HG02840 (cell line): ENCODE results near the gene RSPH6A.
"Not testable (repeated sequence)": the region's sequence is repeated elsewhere in the genome, so short reads cannot be mapped to it uniquely, and the experiment has no call there.

Source experiments
- ATAC-seq: cut with Tn5 transposase; IDR thresholded peaks from one replicate; pipeline ENCODE4 v1.9.1; 2021; ENCODE audit warnings: mild to moderate bottlenecking, moderate library complexity, moderate number of reproducible peaks; ENCODE audit not compliant: unreplicated experiment, low FRiP score

The RSPH6A gene

DNA sequence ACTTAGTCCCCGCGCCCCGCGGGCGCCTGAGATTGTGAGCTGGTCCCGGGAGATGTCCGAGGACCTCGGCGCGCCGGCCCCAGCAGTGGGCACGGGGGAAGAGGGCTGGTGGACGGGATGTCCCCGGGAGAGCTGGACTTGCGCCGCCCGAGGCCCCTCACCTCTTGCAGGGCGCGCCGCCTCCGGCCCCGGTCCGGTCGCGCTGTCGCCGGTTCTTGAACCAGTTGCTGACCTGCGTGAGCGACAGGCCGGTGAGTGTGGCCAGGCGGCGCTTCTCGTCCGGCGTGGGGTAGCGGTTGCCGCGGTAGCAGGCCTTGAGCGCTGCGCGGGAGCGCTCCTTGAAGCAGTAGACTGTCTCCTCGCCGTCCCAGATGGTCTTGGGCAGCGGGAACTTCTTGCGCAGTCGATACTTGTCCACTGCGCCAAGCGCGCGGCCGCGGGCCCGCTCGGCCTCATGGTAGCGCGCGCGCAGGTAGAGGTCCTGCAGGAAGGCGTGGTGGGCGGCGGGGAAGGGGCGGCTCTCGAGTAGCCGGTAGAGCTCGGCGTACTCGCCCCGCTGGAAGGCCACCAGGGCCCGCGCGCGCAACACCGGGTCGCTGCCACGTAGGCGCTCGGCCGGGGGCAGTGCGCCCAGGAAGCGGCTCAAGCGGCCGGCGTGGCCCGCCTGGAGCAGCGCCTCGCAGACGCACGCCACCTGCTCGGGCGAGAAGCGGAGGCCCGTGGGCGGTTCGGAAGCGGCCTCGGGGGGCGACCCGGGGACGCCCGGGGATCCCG lies 47.0 kb downstream of the RSPH6A start:
- no peak for ATAC-seq

DNA sequence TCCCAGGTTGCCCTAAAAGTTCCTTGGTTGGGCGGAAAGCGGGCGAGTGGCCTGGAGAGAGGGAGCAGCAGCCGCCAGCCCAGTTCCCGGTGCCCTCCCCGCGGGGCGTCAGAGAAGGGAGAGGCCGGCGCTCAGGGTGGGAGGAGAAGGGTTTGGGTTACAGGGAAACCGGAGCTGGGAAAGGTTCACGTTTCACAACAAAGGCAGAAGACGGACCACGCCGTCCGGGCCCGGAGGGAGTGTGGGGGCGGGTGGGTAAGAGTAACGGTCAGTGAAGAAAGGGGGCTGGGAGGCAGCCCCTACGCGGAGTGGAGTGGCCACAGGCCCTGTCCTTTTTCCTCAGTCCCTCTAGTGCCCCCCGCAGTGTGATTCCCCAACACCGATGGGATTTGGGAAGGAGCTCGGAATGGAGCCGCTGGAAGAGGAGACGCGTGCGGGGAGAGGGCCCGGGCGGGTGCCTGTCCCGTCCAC lies 47.7 kb downstream of the RSPH6A start:
- ATAC-seq = no peak

DNA sequence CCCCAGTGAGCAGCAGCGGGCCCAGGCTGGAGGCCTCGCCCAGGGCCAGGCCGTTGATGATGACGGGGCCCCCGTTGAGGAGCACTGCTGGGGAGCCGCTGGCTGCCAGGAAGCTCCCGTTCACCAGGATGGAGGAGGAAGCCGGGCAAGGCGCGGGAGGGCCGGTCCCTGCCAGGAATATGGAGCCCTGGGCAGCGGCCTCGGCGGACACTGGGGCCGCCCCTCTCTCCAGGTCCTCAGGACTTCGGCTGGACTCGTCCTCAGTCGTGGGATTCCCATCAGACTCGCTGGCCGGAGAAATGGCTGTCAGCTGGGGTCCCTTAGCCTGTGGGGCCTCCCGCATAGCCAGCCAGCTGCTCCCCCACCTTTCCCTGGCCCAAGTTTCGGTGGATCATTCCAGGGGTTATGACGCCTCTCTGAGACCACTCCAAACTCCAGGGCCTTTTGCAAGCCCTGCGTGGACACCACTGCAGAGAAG lies 48.2 kb downstream of the RSPH6A start:
- ATAC-seq = no peak

DNA sequence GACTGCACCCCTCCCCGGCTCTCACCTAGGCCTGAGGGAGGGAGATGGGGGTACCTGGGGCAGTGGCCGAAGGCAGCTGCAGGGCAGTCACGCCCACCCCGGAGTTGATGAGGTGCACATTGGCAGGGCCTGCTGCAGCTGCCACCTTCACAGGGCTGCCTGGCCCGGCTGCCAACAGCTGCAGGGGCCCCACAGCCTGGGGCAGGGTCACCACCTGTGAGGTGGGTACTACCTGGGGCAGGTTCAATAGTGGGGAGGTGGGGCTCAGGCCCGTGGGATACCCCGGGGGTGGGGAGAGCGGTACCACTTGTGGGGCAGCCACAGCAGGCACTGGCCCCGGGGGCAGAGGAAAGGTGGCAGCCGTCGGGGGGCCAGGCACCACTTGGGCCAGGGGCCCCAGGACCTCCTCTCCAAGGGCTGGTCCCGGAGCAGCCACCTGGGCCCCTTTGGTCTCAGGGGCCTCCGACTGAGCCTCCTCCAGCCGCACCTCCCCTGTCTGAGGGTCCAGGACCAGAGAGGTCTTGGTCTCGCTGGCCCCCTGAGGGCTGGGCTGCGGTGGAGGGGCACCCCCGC lies 48.7 kb downstream of the RSPH6A start:
- ATAC-seq = no peak

DNA sequence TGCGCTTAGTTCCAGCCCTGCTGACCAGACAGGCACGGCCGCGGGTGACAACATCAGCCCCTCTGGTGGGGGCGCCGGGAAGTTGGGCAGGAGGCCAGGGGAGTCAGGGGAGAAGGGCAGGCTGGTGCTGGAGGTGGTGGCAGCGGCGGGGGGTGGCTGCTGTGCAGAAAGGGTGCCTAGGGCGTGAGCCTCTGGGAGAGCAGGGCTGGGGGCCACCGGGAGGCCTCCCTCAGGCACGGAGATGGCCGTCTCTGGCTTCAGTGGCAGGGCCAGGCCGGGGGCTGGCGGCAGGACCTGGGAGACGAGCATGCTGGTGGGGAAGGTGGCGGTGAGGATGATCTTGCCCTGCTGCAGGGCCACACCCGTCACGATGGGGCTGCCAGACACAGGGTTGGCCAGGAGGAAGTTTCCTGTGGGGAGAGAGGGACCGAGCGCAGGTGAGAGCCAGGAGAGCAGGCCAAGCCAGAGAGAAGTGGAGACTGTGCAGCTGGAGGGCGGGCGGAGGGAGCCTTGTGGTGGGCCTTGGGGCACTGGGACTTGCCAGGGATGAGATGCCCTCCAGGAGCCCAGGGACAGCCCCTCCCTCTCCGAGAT lies 49.3 kb downstream of the RSPH6A start:
- ATAC-seq = no peak

DNA sequence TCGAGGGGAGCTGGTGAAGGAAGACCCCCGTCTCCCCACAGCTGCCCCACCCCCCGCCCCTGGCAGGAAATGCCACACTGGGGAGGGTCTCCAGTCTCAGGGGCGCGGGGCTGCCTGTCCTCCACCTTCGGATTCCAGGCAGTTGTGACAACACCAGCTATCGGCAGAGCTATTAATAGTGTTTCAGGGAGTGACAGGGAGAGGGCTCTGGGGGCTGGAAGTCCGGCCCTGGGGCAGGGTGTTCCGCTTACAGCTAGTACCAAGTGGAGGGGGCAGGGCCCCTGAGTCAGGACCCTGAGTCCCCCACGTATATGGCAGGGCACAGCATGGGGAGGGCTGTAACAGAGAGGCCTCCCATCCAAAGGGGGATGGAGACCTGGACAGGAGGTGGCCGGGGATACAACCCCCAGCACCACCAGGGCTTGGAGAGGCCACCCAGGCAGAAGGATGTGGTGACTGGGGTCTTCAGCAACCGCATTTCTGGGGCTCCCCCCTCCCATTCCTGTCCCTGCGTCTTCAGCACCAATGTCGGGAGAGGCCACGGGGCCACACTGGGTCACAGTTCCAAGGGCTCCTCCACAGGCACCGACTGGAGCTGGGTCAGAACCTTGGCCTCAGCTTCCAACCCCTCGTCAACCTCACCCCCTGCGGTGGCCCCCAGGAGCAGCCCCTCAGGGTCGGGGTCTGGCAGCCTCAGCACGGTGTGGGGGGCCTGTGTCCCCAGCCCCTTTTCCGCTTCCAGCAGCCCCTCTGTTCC lies 50.0 kb downstream of the RSPH6A start:
- no peak for ATAC-seq

DNA sequence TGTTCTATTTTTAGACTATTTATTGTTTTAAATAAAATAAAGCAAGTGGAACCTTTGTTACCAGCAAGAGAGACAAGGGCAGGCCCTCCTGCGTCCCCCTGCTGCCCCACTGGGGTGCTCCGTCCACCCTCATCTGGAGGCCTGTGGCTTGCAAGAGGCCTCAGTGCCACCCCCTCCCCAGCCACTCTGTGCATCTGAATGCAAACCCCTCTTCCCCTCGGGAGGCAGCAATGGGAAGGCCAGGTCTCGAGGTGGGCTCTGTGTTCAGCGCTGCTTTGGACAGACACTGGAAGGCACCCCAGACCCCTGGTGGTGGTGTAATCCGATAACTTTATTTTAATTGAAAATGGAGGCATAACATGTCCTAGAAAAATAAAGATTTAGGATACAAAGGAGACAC lies 50.6 kb downstream of the RSPH6A start:
- ATAC-seq = no peak

DNA sequence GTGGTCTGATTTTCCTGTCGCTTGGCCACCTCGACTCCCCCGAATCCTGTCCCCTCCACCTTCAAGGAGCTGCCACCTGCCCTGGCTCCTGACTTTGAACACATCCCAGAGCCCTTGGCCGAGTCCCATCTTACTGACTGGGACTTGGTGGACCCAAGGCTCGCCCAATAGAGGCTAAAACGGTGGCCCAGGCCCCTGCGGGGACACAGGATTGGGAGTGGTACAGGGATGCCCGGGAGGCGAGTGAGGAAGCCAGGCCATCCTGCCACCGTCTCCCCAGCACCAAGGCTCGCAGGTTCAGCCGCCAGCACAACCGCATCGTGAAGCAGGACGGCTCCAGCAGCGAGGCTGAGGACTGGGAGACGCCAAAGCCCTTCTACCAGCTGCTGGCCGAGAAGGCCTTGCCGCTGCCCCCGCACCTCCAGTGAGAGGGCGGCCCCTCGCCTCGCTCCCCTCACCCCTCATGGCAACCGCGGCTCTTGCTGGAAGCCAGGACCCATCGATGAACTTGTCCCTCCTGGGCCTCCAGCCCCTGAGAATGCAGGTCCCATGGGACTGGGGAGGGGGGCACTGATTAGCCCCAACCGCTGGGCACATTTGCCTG lies 51.3 kb downstream of the RSPH6A start:
- no peak for ATAC-seq

DNA sequence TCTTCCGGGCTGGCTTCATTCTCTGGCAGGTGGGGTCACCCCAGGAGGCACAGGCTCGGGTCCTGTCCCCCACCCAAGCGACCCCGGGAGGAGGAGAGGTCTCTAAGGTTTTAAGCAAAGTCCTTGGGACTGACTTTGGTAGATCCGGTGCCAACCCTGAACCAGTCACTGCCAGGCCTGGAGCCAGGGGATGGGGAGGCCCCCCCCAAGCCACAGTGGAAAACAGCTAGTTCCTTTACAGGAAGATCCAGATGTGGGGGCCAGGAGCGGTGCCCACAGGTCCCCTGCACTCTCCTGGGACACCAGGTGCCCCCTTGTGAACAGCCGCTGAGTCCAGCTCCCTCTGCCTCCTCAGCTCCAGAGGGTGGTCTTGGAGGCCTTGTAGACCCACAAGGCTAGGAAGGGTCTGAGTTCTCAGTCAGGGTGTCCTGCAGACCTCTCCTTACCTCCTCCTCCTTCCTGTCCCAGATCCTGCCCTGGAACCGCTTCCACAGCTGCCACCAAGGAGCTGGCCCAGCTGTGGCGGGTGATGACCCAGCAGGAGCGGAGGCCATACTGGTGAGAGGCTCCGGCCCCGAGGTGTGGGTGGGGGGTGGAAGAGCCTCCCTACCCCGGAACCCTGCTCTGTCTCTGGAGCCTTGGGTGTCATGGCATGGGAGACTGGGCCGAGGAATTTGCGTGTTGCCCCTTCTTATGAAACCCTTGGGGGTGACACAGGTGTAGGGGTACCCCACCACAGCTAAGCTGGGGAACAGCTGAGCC lies 52.1 kb downstream of the RSPH6A start:
- ATAC-seq = no peak

DNA sequence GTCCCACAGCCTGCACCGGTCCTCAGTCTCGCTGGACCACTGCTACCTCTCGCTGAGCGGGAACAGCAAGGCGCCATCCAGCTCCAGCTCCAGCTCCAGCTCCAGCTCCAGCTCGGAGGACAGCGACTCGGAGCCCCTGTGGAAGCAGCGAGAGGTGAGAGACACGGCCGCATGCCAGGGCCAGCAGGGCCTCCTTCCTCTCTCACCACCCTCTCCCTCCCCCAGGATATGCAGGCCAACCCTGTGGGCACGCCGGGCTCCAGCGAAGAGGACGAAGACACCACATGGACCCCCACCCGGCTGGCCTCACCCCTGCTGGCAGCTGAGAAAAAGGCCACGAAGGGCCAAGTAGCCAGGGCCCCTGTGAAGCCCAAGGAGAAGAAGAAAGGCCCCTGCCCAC lies 53.4 kb downstream of the RSPH6A start:
- ATAC-seq = no peak

DNA sequence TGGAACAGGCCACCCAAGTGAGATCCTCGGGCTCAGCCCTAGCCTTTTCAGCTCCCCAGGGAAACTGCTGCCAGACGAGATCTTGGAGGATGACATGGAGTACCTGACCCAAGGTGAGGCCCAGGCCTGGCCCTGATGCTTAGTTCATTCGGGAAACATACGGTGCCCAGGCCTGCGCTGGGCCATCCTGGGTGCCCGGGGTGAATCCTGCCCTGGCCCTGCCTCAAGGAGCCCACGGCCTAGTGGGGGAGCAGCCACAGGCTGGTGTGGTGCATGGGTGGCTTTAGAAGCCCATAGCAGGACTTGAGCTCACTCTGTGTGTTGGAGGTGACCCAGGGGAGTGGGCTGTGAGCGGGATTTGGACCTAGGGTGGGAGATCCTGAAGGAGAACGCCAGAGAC lies 56.2 kb downstream of the RSPH6A start:
- no peak for ATAC-seq

DNA sequence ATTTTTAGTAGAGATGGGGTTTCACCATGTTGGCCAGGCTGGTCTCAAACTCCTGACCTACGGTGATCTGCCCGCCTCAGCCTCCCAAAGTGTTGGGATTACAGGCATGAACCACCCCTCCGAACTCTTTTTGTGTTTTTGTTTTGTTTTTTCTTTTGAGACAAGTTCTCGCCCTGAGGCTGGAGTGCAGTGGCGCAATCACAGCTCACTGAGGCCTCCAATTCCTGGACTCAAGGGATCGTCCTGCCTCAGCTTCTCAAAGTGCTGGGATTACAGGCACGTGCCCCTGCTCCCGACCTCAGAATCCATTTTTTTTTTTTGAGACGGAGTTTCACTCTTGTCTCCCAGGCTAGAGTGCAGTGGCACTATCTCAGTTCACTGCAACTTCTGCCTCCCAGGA lies 57.4 kb downstream of the RSPH6A start:
- ATAC-seq = no peak

DNA sequence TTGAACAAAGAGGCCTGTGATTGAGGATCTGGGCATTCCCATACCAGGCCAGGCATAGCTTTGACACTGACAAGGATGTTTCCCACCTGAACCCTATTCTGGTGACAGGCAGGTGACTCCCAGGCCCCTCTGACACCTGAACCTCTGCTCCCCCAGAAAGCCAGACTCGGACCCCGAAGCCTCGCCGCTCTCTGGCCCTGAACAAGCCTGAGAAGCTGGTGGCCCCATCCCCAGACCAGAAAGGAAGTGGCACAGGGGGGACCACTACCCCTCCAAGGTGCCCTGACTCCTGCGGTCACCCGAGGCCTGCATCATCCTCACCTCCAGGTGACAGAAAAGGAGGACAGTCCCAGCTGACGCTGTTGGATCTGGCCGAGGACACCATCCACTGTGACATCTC lies 60.8 kb downstream of the RSPH6A start:
- ATAC-seq = no peak

DNA sequence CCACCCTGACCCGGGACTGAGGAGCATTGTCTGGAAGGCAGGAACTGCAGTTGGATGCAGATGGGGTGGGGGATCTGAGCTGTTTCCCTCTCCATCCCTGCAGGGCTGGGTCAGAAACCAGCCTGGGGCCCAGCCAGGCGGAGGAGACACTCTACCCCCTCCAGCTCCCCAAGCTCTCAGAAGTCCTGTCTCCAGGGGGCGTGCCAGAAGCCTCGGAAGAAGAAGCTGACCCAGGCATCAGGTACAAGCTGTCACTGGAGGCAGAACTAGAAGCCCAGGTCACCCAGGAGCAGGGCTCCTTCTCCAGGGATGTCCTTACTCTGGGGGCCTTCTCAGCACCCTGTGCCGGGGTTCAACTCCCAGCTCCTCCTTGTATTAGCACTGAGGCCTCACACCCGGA lies 61.6 kb downstream of the RSPH6A start:
- no peak for ATAC-seq

DNA sequence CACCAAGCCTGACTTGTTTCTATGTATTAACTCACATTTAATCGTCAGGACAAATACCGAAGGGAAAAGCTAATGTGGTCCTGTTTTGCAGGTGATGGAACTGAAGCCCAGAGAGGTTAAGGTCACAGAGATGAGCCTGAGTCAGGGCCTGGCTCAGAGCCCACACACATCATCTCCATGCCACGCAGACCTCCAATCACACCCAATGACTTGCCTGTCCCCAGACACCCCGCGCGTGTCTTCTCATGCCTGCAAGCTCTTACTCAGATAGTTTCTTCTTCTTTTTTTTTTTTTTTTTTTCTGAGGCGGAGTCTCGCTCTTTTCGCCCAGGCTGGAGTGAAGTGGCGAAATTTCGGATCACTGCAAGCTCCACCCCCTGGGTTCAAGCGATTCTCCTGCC lies 62.5 kb downstream of the RSPH6A start:
- no peak for ATAC-seq

DNA sequence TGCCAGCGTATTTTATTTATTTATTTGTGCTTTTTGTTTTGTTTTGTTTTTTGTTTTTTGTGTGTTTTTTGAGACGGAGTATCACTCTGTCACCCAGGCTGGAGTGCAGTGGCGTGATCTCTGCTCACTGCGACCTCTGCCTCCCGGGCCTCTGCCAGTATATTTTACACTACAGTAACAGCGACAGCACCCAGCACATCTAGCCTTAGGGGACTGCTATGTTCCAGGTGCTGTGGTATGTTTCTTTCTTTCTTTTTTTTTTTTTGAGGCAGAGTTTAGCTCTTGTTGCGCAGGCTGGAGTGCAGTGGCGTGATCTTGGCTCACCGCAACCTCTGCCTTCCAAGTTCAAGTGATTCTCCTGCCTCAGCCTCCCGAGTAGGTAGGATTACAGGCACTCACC lies 63.6 kb downstream of the RSPH6A start:
- ATAC-seq = not testable (repeated sequence)

DNA sequence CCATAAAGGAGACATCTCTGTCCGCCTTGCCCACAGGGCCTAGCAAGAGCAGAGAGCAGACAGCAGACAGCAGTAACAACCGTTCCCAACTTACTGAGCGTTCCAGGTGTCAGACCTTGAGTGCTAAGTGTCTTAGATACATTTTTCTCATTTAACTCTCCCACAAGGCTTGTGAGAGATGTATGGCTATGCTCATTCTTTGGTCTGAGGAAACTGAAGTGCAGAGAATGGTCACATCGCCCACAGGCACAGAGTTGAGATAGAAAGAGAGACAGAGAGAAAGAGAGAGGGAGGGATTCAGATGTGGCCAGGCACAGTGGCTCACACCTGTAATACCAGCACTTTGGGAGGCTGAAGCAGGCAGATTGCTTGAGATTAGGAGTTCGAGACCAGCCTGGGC lies 67.6 kb downstream of the RSPH6A start:
- ATAC-seq = no peak

DNA sequence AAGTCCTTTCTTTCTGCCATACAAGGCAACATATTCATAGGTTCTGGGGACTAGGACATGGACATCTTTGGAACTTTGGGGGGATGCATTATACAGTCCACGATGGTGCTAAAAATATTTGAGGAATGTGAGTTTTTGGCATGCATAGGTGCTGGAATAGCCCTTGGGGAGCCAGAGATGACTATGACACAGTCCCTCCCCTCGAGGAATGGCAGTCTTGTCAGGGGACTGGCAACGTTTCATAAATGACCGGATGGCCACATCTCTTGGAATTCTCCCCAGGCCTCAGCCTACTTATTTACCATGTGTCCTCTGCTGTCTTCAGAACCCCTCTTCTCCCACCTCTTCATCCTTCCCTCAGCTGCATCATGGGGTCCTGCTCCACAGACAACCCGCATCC lies 68.2 kb downstream of the RSPH6A start:
- ATAC-seq = no peak
